ENCODE data around the gene METTL4.
A peak's percentile ranks its signal among the peaks of the same experiment; 100 is the strongest.
"Not testable (repeated sequence)": the region's sequence is repeated elsewhere in the genome, so short reads cannot be mapped to it uniquely, and the experiment has no call there.

Gene METTL4

GRCh38 chr18:2557536-2557935 is 13.8 kb downstream of the METTL4 start:
- no peak for FAIRE-seq

- no peak for FAIRE-seq
Observed at GRCh38 chr18:2555895-2556294, 15.4 kb downstream of the METTL4 start.

- FAIRE-seq = no peak
Observed at GRCh38 chr18:2554696-2555095, 16.6 kb downstream of the METTL4 start.

- no peak for FAIRE-seq
Observed at GRCh38 chr18:2551425-2551824, 19.9 kb downstream of the METTL4 start.

- FAIRE-seq = no peak
Observed at GRCh38 chr18:2549462-2549861, 21.8 kb downstream of the METTL4 start.

GRCh38 chr18:2547477-2548087 is 23.7 kb downstream of the METTL4 start:
- peak; percentile 96 for FAIRE-seq

- no peak for FAIRE-seq
Observed at GRCh38 chr18:2545155-2545554, 26.1 kb downstream of the METTL4 start.

GRCh38 chr18:2541925-2542563 is 29.3 kb downstream of the METTL4 start:
- FAIRE-seq = peak; percentile 98

GRCh38 chr18:2540575-2540974 is 30.7 kb downstream of the METTL4 start:
- no peak for FAIRE-seq

GRCh38 chr18:2538844-2539243 is 32.5 kb downstream of the METTL4 start:
- FAIRE-seq = no peak

GRCh38 chr18:2538236-2538635 is 33.1 kb downstream of the METTL4 start:
- no peak for FAIRE-seq

- FAIRE-seq = no peak
Observed at GRCh38 chr18:2537296-2537695, 34.0 kb downstream of the METTL4 start.

- no peak for FAIRE-seq
Observed at GRCh38 chr18:2536493-2536892, 34.8 kb downstream of the METTL4 start.

- FAIRE-seq = no peak
Observed at GRCh38 chr18:2536063-2536462, 35.2 kb downstream of the METTL4 start.

GRCh38 chr18:2535419-2535910 is 35.8 kb downstream of the METTL4 start:
- FAIRE-seq = no peak

- no peak for FAIRE-seq
Observed at GRCh38 chr18:2534906-2535305, 36.4 kb downstream of the METTL4 start.

GRCh38 chr18:2532797-2533196 is 38.5 kb downstream of the METTL4 start:
- no peak for FAIRE-seq

GRCh38 chr18:2531751-2532150 is 39.6 kb downstream of the METTL4 start:
- no peak for FAIRE-seq

- FAIRE-seq = no peak
Observed at GRCh38 chr18:2529154-2529553, 42.2 kb downstream of the METTL4 start.

GRCh38 chr18:2526329-2526728 is 45.0 kb downstream of the METTL4 start:
- no peak for FAIRE-seq

GRCh38 chr18:2524794-2525198 is 46.5 kb downstream of the METTL4 start:
- not testable (repeated sequence) for FAIRE-seq

- no peak for FAIRE-seq
Observed at GRCh38 chr18:2522112-2522511, 49.2 kb downstream of the METTL4 start.

- FAIRE-seq = no peak
Observed at GRCh38 chr18:2518473-2518872, 52.8 kb downstream of the METTL4 start.

- no peak for FAIRE-seq
Observed at GRCh38 chr18:2515908-2516625, 55.2 kb downstream of the METTL4 start.

Measured in G401.6 (cell line).